CD14-positive monocyte (primary cell): ENCODE results near the gene DTNB. TPM values are rescaled to one million over a fixed set of nuclear protein-coding genes. Genes with fewer than 3 reads are reported as not detected.

ENCODE experiments used
- DNase-seq, 3 donors: peaks; one replicate each; pipeline ENCODE4 v3.0.0-alpha.2; 2011 to 2022
- H2AFZ ChIP-seq: 2 replicates; pipeline ENCODE4 v1.6.0; 2012; ENCODE audit warnings: mild to moderate bottlenecking, low read depth, low read length, inconsistent platforms; ENCODE audit not compliant: insufficient read depth, poor library complexity, severe bottlenecking
- H3K27ac ChIP-seq, 2 donors: 1 replicate in 1 of 2; 2 replicates in 1 of 2; pipeline ENCODE4 v1.5.1; 2012 to 2013; ENCODE audit warnings: low read length in 2 of 2, control low read depth in 1 of 2, inconsistent platforms in 1 of 2, low read depth in 1 of 2, mild to moderate bottlenecking in 1 of 2
- H3K27me3 ChIP-seq, 2 donors: one replicate each; pipeline versions ENCODE4 v1.6.0 to v1.6.1; 2011 to 2013; ENCODE audit warnings: low read length in 2 of 2; ENCODE audit not compliant: control insufficient read depth in 2 of 2, insufficient read depth in 2 of 2
- H3K36me3 ChIP-seq, 2 donors: replicated peaks in 1 of 2; 1 replicate in 1 of 2; 2 replicates in 1 of 2; pipeline versions ENCODE4 v1.5.1 to v1.6.1; 2012 to 2013; ENCODE audit warnings: low read length in 2 of 2, control low read depth in 1 of 2, inconsistent platforms in 1 of 2, mild to moderate bottlenecking in 1 of 2; ENCODE audit not compliant: insufficient read depth in 2 of 2, control insufficient read depth in 1 of 2
- H3K4me1 ChIP-seq, 2 donors: 1 replicate in 1 of 2; 2 replicates in 1 of 2; pipeline versions ENCODE4 v1.5.1 to v1.6.1; 2012 to 2013; ENCODE audit warnings: low read length in 2 of 2, control low read depth in 1 of 2, inconsistent platforms in 1 of 2, mild to moderate bottlenecking in 1 of 2, moderate library complexity in 1 of 2; ENCODE audit not compliant: insufficient read depth in 2 of 2, control insufficient read depth in 1 of 2
- H3K4me2 ChIP-seq: replicated peaks from 2 replicates; pipeline ENCODE3; 2012; ENCODE audit warnings: low read length, moderate library complexity, mild to moderate bottlenecking; ENCODE audit not compliant: poor library complexity, severe bottlenecking; ENCODE audit errors: extremely low read depth
- H3K4me3 ChIP-seq, 3 experiments: fragments of 200-600 bp in 1 of 3; sonication (generic) in 1 of 3; replicated peaks in 1 of 3; 1 replicate in 2 of 3; 2 replicates in 1 of 3; pipeline ENCODE4 v1.5.1; 2011 to 2013; ENCODE audit warnings: low read length in 3 of 3, mild to moderate bottlenecking in 3 of 3, control low read depth in 2 of 3, low read depth in 2 of 3, inconsistent platforms in 1 of 3, moderate library complexity in 1 of 3
- H3K79me2 ChIP-seq: 2 replicates; pipeline ENCODE4 v1.6.0; 2012; ENCODE audit warnings: mild to moderate bottlenecking, control low read depth, inconsistent platforms, low read length, moderate library complexity; ENCODE audit not compliant: insufficient read depth
- H3K9ac ChIP-seq: 2 replicates; pipeline ENCODE4 v1.6.0; 2017; ENCODE audit warnings: low read length, mild to moderate bottlenecking; ENCODE audit not compliant: insufficient read depth, poor library complexity, severe bottlenecking
- H3K9me3 ChIP-seq, 2 donors: replicated peaks in 1 of 2; 1 replicate in 1 of 2; 2 replicates in 1 of 2; pipeline versions ENCODE4 v1.5.1 to v1.6.1; 2012 to 2013; ENCODE audit warnings: low read length in 2 of 2, control low read depth in 1 of 2; ENCODE audit not compliant: control insufficient read depth in 1 of 2, insufficient read depth in 1 of 2
- H4K20me1 ChIP-seq: 2 replicates; pipeline ENCODE4 v1.6.0; 2012; ENCODE audit warnings: mild to moderate bottlenecking, low read length, control low read depth, moderate library complexity; ENCODE audit not compliant: insufficient read depth
- H3K27ac Mint-ChIP-seq, 7 donors: one replicate each; pipeline ENCODE4 v1.8.0; 2020; ENCODE audit warnings: mild to moderate bottlenecking in 7 of 7, mixed read lengths in 7 of 7, moderate library complexity in 6 of 7, inconsistent platforms in 2 of 7
- H3K27me3 Mint-ChIP-seq, 3 donors: one replicate each; pipeline ENCODE4 v1.8.0; 2021 to 2022; ENCODE audit warnings: low read depth in 3 of 3, mild to moderate bottlenecking in 3 of 3, mixed read lengths in 3 of 3, moderate library complexity in 3 of 3, inconsistent platforms in 1 of 3
- H3K36me3 Mint-ChIP-seq, 2 donors: one replicate each; pipeline ENCODE4 v1.8.0; 2020; ENCODE audit warnings: mixed read lengths in 2 of 2, inconsistent platforms in 1 of 2, mild to moderate bottlenecking in 1 of 2
- H3K4me1 Mint-ChIP-seq: one replicate; pipeline ENCODE4 v1.8.0; 2020; ENCODE audit warnings: mild to moderate bottlenecking, mixed read lengths
- H3K4me3 Mint-ChIP-seq, 2 donors: one replicate each; pipeline ENCODE4 v1.8.0; 2020; ENCODE audit warnings: mild to moderate bottlenecking in 2 of 2, mixed read lengths in 2 of 2, moderate library complexity in 1 of 2
- H3K9me3 Mint-ChIP-seq, 7 donors: one replicate each; pipeline ENCODE4 v1.8.0; 2020 to 2022; ENCODE audit warnings: mixed read lengths in 7 of 7, mild to moderate bottlenecking in 6 of 7, moderate library complexity in 6 of 7, inconsistent platforms in 2 of 7
- WGBS: methylation state at CpG from one replicate; pipeline ENCODE4 v1.1.5; 2013; ENCODE audit warnings: missing lambda C conversion rate; ENCODE audit not compliant: insufficient coverage; 5-methylcytosine and 5-hydroxymethylcytosine counted together
- intact Hi-C, 2 donors: fragments of 100-400 bp; cut with micrococcal nuclease; formaldehyde crosslinking; loops; one replicate each; pipeline versions ENCODE4 v1.15.0 to v1.15.1; 2023
- polyA plus RNA-seq, 3 donors: library from polyadenylated mRNA; depleted of rRNA in 1 of 3; unstranded in 2 of 3; stranded (reverse) in 1 of 3; fragments of 300-500 nt in 2 of 3; fragments of >200 nt in 1 of 3; fragmentation: Illumina TruSeq in 2 of 3; gene quantifications; 1 replicate in 2 of 3; 2 replicates in 1 of 3; pipeline ENCODE4 v1.2.3, GENCODE V29; 2012 to 2021
- TF ChIP-seq, protein P1 (sequence below): fragments of 200-600 bp; IDR thresholded peaks from one replicate; pipeline ENCODE4 v1.8.0; 2022; ENCODE audit warnings: antibody characterized with exemption, mild to moderate bottlenecking

Gene DTNB
- polyA plus RNA-seq, 3 donors = 3.0 to 4.2 (median 3.3) TPM

DNA sequence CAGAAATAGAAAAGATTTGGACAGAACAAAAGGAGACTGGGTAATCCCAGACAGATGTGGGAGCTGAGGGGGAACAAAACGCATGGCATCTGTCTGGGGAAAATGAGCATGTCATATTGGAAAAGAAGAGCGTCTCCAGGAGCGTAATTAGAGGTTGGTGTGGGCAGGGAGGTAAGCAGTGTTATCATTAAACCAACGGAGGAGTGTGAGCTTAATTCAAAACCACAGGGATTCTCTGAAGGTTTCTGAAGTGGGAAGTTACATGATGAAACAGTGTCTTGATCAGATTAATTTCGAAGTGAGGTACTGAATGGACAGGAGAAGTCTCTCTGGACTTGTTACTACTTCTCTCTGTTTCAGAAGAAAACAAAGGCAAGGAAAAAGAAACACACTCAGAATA is 53.3 kb downstream of the DTNB start:
- Mint-ChIP-seq H3K4me3 (no peak overlapping the region), H3K9me3 (no peaks in the 10 kb centered on the region), H3K27ac (no peak overlapping the region), H3K36me3 (peaks cover 8 to 11% of the 10 kb centered on the region in 2 donors), H3K4me1 (no peaks in the 10 kb centered on the region), H3K27me3 (no peaks in the 10 kb centered on the region)
- no peaks in the 10 kb centered on the region for H3K27me3 ChIP-seq
- 94% methylated on average over 3 of the region's 5 CpGs for WGBS
- no peak overlapping the region for H3K9ac ChIP-seq
- H2AFZ ChIP-seq = no peak overlapping the region
- H4K20me1 ChIP-seq = no peaks in the 10 kb centered on the region
- H3K4me3 ChIP-seq = no peak overlapping the region
- no peaks in the 10 kb centered on the region for H3K9me3 ChIP-seq
- no peaks in the 10 kb centered on the region for H3K79me2 ChIP-seq
- TF ChIP-seq, protein P1, sequence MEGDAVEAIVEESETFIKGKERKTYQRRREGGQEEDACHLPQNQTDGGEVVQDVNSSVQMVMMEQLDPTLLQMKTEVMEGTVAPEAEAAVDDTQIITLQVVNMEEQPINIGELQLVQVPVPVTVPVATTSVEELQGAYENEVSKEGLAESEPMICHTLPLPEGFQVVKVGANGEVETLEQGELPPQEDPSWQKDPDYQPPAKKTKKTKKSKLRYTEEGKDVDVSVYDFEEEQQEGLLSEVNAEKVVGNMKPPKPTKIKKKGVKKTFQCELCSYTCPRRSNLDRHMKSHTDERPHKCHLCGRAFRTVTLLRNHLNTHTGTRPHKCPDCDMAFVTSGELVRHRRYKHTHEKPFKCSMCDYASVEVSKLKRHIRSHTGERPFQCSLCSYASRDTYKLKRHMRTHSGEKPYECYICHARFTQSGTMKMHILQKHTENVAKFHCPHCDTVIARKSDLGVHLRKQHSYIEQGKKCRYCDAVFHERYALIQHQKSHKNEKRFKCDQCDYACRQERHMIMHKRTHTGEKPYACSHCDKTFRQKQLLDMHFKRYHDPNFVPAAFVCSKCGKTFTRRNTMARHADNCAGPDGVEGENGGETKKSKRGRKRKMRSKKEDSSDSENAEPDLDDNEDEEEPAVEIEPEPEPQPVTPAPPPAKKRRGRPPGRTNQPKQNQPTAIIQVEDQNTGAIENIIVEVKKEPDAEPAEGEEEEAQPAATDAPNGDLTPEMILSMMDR = no peak
- H3K36me3 ChIP-seq = no peaks in the 10 kb centered on the region
- no peak overlapping the region for H3K4me2 ChIP-seq
- no peak for DNase-seq
- H3K27ac ChIP-seq = no peak overlapping the region
- intact Hi-C loops = no loop called here
- no peaks in the 10 kb centered on the region for H3K4me1 ChIP-seq

DNA sequence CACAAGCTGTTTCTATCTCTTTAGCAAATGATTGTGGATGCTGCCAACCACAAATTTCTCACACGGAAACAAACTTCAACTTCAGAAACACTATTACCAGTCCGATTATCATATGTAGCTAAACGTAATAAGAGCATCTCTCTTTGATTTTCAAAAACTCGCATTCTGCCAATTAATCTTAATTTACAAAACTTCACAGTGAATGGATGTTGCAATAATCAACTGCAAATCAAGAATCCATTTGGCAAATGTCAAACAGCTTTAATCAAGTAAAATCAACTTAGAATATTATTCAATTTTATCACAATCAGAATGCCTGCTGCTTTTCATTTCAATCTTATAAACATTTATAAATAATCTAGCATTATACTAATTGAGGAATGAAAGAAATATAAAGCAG is 54.2 kb downstream of the DTNB start:
- no peak overlapping the region for H3K4me3 ChIP-seq
- Mint-ChIP-seq H3K36me3 (peaks cover 8 to 9% of the 10 kb centered on the region in 2 donors), H3K4me3 (no peak overlapping the region), H3K27ac (no peak overlapping the region), H3K27me3 (no peaks in the 10 kb centered on the region), H3K9me3 (no peaks in the 10 kb centered on the region), H3K4me1 (no peaks in the 10 kb centered on the region)
- H4K20me1 ChIP-seq = no peaks in the 10 kb centered on the region
- no peak overlapping the region for H2AFZ ChIP-seq
- H3K9me3 ChIP-seq = no peaks in the 10 kb centered on the region
- no peaks in the 10 kb centered on the region for H3K4me1 ChIP-seq
- H3K27ac ChIP-seq = no peak overlapping the region
- intact Hi-C loops = no loop called here
- no peak overlapping the region for H3K4me2 ChIP-seq
- no peak overlapping the region for H3K9ac ChIP-seq
- no peaks in the 10 kb centered on the region for H3K36me3 ChIP-seq
- no peaks in the 10 kb centered on the region for H3K27me3 ChIP-seq
- DNase-seq = no peak
- 100% methylated on average over 3 of the region's 4 CpGs for WGBS
- TF ChIP-seq, protein P1 = no peak
- H3K79me2 ChIP-seq = no peaks in the 10 kb centered on the region
